ENCODE data around the gene JADE1. TPM values are rescaled to one million over a fixed set of nuclear protein-coding genes. Genes with fewer than 3 reads are reported as not detected.
A peak's percentile ranks its signal among the peaks of the same experiment; 100 is the strongest.

JADE1 gene
- total and polyA plus RNA-seq, 2 of the 13 experiments (the other 11 are each of a cell fraction or from before 2014, with no cell fraction given) = 5.4 to 19.3 TPM

GRCh38 chr4:128844931-128845330 is 35.4 kb downstream of the JADE1 start (continued):
- TF ChIP-seq ZNF180 (CRISPR knock-in tag; IDR thresholded peaks at IDR 0.05; ENCODE audit: borderline replicate concordance, low read depth) (no peak), POLR2AphosphoS2 (IDR thresholded peaks at IDR 0.05; ENCODE audit: low read depth, low read length) (no peak), ZNF883 (CRISPR knock-in tag; IDR thresholded peaks at IDR 0.05; ENCODE audit: not compliant biosample characterization) (no peak), ZNF367 (CRISPR knock-in tag; IDR thresholded peaks at IDR 0.05; ENCODE audit: borderline replicate concordance) (no peak), ZNF562 (CRISPR knock-in tag; IDR thresholded peaks at IDR 0.05; ENCODE audit: borderline replicate concordance) (no peak), ZNF674 (CRISPR knock-in tag; IDR thresholded peaks at IDR 0.05; ENCODE audit: low read depth) (no peak), PAWR (CRISPR knock-in tag; IDR thresholded peaks at IDR 0.05; ENCODE audit: borderline replicate concordance) (no peak), XBP1 (CRISPR knock-in tag; IDR thresholded peaks at IDR 0.05) (no peak), CREB3 (CRISPR knock-in tag; IDR thresholded peaks at IDR 0.05) (no peak), ARID5B (CRISPR knock-in tag; IDR thresholded peaks at IDR 0.05) (peak; percentile 70), HCFC1 (IDR thresholded peaks at IDR 0.05; ENCODE audit: low read depth, low read length) (no peak), SOX5 (CRISPR knock-in tag; IDR thresholded peaks at IDR 0.05; ENCODE audit: borderline replicate concordance) (no peak), FOXA1 (IDR thresholded peaks at IDR 0.05) (no peak), FOXA1 (CRISPR knock-in tag; IDR thresholded peaks at IDR 0.05) (peak; percentile 54), SPEN (CRISPR knock-in tag; IDR thresholded peaks at IDR 0.05; ENCODE audit: low read depth) (no peak), GRHL1 (CRISPR knock-in tag; conservative IDR thresholded peaks at IDR 0.05) (no peak), ZNF749 (CRISPR knock-in tag; IDR thresholded peaks at IDR 0.05; ENCODE audit: borderline replicate concordance) (no peak), ZNF225 (CRISPR knock-in tag; IDR thresholded peaks at IDR 0.05) (no peak), THAP9 (CRISPR knock-in tag; IDR thresholded peaks at IDR 0.05; ENCODE audit: borderline replicate concordance) (no peak), ZKSCAN8 (CRISPR knock-in tag; IDR thresholded peaks at IDR 0.05; ENCODE audit: borderline replicate concordance) (no peak), NFATC3 (CRISPR knock-in tag; IDR thresholded peaks at IDR 0.05) (no peak)
